K562 (cell line): Measurements from ENCODE around the gene WIPF1.

Source experiments
- E2F3 ChIP-seq: fragments of 250-450 bp; sonication (Bioruptor Pico); IDR thresholded peaks from 2 replicates; pipeline ENCODE4 v1.4.0; 2020; ENCODE audit warnings: mild to moderate bottlenecking
- TF ChIP-seq, protein P1 (sequence below), 3 experiments: IDR thresholded peaks in 2 of 3; conservative IDR thresholded peaks in 1 of 3; 2 replicates each; pipeline ENCODE4 v1.5.1; 2011 to 2012; ENCODE audit warnings: low read length in 3 of 3, mild to moderate bottlenecking in 3 of 3, control low read depth in 2 of 3, improper control_type of control experiment in 1 of 3, inconsistent platforms in 1 of 3, low read depth in 1 of 3, mixed read lengths in 1 of 3, moderate library complexity in 1 of 3; ENCODE audit not compliant: insufficient read depth in 2 of 3
- TF ChIP-seq, protein P2 (sequence below), 2 experiments: fragments of 450-650 bp in 1 of 2; sonication (generic) in 1 of 2; formaldehyde crosslinking in 1 of 2; IDR thresholded peaks in 1 of 2; conservative IDR thresholded peaks in 1 of 2; 2 replicates each; pipeline versions ENCODE4 v1.6.1 to v1.8.1; 2016 to 2023; ENCODE audit warnings: mild to moderate bottlenecking in 2 of 2, moderate library complexity in 2 of 2, inconsistent platforms in 1 of 2, missing genetic modification reagents in 1 of 2
- TF ChIP-seq, protein P3 (sequence below), 2 experiments: IDR thresholded peaks; 2 replicates each; pipeline ENCODE4 v1.6.1; 2011; ENCODE audit warnings: borderline replicate concordance in 1 of 2, control low read depth in 1 of 2, low read depth in 1 of 2, low read length in 1 of 2, mild to moderate bottlenecking in 1 of 2, mixed read lengths in 1 of 2, moderate library complexity in 1 of 2; ENCODE audit not compliant: insufficient read depth in 1 of 2, insufficient read length in 1 of 2, poor library complexity in 1 of 2, severe bottlenecking in 1 of 2; ENCODE audit errors: extremely low read depth in 1 of 2

DNA sequence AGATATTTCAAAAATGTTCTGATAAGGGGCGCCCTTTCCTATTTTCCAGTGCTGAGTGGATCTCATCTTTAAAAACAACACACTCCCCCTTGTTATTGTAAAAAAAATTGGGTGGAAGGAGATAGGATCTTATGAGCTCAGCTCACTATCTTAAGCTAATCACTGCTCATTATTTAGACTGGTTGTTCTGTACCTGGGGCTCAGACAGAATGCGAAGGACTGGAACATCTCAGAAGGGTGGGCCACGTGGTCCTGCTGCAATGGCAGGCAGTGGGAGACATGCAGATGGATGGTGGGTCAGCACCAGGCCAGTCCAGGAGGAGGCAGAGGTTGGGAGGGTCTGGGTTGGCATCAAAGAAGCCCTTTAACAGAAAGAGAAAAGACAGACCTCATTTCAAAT is 62.5 kb downstream of the WIPF1 start:
- TF ChIP-seq, protein P1, sequence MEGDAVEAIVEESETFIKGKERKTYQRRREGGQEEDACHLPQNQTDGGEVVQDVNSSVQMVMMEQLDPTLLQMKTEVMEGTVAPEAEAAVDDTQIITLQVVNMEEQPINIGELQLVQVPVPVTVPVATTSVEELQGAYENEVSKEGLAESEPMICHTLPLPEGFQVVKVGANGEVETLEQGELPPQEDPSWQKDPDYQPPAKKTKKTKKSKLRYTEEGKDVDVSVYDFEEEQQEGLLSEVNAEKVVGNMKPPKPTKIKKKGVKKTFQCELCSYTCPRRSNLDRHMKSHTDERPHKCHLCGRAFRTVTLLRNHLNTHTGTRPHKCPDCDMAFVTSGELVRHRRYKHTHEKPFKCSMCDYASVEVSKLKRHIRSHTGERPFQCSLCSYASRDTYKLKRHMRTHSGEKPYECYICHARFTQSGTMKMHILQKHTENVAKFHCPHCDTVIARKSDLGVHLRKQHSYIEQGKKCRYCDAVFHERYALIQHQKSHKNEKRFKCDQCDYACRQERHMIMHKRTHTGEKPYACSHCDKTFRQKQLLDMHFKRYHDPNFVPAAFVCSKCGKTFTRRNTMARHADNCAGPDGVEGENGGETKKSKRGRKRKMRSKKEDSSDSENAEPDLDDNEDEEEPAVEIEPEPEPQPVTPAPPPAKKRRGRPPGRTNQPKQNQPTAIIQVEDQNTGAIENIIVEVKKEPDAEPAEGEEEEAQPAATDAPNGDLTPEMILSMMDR (IDR thresholded peaks at IDR 0.05 in 2 of 3, conservative IDR thresholded peaks at IDR 0.05 in 1 of 3; ENCODE audit: insufficient read depth in 2 of 3, low read depth in 1 of 3, low read length in 3 of 3): no peak
- TF ChIP-seq, protein P2, sequence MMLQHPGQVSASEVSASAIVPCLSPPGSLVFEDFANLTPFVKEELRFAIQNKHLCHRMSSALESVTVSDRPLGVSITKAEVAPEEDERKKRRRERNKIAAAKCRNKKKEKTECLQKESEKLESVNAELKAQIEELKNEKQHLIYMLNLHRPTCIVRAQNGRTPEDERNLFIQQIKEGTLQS (IDR thresholded peaks at IDR 0.05): no peak
- TF ChIP-seq, protein P2 (CRISPR knock-in tag; conservative IDR thresholded peaks at IDR 0.05): no peak
- TF ChIP-seq, protein P3, sequence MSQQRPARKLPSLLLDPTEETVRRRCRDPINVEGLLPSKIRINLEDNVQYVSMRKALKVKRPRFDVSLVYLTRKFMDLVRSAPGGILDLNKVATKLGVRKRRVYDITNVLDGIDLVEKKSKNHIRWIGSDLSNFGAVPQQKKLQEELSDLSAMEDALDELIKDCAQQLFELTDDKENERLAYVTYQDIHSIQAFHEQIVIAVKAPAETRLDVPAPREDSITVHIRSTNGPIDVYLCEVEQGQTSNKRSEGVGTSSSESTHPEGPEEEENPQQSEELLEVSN (IDR thresholded peaks at IDR 0.05; ENCODE audit: borderline replicate concordance in 1 of 2, extremely low read depth in 1 of 2, insufficient read depth in 1 of 2, insufficient read length in 1 of 2, low read depth in 1 of 2, low read length in 1 of 2, poor library complexity in 1 of 2, severe bottlenecking in 1 of 2): no peak
- TF ChIP-seq E2F3: no peak
